ENCODE measurements around the gene CACNB4.

The CACNB4 gene

DNA sequence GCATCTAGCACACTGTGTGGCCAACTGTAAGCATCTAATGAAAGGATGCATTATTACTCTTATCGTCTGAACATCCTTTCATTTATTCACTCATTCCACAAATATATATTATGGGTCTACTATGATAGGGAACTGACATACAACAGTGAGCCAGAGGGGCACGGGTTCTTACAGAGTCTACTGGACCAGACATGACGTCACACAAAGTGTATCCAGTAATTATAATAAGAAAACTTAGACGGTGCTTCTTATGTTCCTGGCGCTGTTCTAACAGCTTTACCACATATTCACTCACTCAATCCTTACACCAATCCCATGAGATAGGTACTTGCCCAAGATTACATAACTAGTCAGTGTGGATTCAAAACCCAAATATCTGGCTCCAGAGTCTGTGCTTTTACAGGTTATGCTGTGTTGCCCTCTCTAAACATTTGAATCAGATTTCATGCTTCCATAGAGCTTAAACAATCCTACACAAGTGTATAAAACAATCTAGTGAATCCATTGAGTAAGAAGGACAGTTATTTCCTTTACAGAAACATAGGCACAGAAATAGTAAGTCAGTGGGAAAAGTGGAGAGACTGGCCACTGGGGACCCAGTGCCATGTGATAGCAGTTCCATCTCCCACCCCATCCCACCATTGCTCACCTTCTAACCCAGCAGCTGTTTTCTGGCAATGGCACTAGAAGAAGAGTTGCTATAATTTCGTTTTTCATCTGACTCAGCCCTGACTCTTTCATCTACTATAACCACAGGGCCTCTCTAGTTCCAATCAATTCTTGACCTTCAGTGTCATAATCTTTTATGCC, 246.4 kb downstream of the CACNB4 start:
- no peak for DNase-seq (ENCODE audit: low read depth)

DNA sequence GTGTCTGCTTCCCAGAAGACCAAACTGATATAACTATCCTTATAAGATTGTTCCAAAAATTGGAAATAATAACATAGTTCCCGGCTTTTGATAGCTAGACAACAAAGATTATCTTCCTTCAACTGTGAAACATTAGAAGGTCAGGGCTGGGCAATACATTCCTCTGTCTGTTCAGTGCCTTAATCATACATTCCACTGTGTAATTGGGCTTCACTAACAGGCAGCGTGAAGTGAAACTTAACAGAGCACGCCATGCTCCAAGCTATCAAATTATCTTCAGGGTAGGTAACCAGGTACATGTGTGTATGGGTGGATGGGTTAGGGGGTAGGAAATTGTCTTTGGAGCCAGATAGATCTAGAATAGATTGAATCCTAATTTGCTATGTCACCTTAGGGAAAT, 247.1 kb downstream of the CACNB4 start:
- DNase-seq (ENCODE audit: low read depth): no peak

DNA sequence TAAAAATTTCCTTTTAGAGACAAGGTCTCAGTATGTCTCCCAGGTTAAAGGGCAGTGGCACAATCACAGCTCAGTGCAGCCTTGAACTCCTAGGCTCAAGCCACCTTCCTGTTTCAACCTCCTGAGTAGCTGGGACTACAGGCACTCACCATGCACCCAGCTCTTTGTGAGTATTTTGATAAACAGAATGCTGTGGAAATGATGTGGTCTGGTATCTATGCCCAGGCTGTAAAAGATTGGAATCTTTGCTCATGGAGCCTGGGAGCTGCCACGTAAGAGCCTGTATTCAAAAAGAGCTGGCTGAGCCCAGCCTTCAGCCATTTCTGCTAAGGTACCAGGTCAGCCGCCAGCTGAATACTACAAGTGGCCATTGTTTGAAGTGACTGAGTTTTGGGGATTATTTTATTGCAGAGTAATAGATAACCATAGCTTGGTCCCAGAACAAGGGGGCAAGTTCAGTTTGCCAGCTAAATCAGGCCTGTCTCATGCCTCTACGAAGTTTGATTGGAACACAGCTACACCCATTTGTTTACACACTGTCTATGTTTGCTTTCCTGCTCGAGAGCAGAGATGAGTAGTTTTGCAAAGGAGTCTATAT, 249.3 kb downstream of the CACNB4 start:
- no peak for DNase-seq (ENCODE audit: low read depth)

GRCh38 chr2:151845884-151846283, 253.0 kb downstream of the CACNB4 start:
- DNase-seq (ENCODE audit: low read depth): no peak

DNA sequence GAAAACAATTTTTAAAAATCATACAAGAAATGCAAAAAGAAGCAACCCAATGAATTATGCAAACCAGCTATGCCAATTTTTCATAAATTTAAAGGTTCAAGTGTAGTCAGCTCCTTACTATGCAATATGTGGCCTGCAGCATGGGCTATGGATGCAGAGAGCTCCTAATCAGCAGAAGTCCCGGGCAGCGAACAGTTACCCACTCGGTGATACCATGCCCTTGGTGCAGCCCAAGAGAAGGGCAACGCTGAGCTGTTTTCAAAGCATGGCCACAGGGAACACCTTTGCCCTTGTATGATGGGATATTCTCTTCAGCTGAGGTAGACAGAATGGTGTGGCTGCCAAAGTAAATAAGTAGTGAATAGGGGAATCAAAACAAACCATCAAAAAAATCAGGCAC, 253.4 kb downstream of the CACNB4 start:
- DNase-seq (ENCODE audit: low read depth): no peak

DNA sequence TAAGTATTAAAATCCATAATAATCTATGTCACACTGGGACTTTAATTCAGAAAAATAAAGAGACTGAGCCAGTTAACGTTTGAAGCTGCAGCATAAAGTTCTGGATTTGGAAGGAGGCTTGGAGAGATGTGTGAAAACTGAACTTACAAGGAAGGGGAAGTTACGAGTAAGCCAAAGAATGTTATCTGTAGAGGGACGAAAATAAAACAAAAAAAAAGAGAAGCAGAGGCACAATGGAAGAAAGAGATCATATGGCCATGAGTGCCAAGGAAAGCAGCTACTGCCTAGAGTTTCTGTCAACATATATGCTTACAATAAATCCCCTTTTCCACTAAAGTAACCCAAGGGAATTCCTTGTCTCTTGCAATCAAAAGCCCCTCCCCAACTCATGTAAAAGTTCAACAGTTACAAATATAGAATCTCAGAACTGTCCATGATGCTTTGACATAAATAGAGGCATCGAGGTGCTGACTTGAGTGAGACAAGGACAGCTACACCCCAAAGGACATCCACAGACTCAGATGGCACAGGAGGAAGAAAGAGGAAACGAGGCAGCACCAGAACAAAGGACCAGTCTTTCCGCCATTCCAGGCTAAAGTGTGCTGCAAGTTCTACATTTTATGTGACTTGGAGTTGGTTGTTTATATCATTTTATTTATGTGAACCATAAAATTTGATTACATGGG, 254.5 kb downstream of the CACNB4 start:
- DNase-seq (ENCODE audit: low read depth): no peak

DNA sequence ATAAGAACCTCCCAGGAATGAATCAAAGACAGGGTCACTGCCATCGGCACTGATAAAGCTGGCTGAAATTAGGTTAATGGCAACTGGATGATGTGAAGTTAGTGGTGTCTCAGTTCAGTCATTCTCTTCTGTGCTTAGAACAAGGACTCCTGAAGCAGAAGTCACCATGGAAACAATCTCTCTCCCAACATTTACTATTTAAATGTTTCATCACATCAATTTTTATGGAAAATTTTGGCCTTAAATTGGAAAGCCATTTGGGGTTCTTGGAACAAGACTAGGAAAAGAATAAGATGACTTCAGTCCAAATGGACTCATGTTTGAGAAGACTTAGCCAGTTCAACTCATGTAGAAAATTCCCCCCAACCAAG, 255.2 kb downstream of the CACNB4 start:
- DNase-seq (ENCODE audit: low read depth): no peak

DNA sequence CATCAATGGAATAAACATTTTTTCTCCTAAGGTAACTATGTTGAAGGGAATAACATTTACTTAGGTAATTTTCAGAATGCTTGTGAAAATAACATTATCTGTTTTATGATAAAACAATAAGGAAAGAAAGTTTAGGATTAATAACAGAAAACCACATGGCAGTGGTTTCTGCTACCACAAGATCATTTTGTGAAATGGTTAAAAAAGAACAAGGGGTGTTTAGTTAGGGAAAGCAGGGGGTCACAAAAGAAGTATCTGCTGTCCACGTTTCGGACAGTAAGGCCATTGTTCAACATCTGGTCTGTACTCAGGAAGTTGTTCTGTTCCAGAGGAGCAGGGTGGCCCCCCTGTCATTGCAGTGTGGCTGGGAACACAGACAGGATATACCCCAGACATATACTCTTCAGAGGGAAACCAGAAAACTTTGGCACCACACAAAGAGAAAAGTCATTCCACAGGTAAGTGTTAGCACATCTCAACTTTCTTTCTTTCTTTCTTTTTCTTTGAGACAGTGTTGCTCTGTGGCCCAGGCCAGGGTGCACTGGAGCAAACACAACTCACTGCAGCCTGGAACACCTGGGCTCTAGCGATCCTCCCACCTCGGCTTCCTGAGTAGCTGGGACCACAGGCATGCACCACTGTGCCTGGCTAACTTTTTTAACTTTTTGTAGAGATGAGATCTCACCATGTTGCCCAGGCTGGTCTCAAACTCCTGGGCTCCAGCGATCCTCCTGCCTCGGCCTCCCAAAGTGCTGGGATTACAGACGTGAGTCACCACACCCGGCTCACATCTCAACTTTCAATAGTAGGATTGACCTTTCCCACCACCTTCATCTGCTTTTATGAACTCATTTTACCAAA, 255.8 kb downstream of the CACNB4 start:
- DNase-seq (ENCODE audit: low read depth): no peak

GRCh38 chr2:151841047-151841424, 257.8 kb downstream of the CACNB4 start:
- no peak for DNase-seq (ENCODE audit: low read depth)

DNA sequence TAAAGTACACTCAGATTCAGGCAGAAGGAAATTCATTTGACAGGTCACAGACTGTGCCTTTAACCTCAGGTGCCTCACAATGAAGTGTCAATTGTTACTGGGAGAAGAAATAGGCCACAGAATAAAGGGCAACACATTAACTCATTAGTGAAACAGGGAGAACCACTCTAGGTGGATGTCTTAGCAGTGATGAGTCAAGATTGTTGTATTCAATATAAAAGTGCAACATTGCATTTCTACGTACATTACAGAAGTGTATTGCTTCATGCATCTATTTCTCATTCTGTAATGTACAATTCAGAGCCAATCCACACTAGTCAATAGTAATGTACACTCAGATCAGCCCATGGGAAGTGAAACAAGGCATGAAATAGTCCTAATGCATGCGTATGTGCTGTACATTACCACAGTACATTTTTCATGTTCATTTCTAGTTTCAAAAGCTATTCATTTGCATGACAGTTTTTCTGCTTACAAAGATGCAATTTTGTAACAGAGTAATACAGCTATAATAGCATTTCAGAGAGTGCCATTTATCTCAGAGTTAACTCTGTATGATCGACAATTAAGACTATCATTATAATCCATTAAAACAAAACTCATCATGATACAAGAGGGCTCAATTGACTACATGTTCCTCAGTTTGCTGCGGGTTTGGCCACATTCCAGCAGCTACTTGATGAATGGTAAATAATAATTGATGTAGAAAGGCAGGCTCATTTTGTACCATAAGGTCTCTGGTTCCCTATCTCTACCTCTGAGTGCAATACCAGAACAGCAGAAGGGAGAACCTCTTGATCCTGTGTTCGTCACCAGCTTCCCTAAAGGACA, 258.4 kb downstream of the CACNB4 start:
- DNase-seq (ENCODE audit: low read depth): no peak

DNA sequence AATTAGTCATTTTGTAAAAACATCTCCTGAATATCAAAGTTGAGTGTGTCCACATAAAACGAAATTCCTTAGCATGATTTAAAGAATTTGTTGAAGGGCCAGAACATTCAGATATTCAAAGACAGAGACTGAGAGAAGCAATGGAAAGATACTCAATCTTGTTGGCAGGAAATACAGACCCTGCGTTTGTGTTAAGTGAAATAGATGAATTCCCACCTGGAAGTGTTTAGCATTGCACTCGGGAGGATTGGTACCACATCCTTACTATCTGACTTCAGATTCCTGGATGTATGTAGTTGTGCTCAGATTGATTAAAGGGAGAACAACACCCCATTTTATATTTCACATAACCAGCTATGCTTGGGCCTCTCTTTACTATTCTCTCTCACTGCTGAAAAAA, 260.9 kb downstream of the CACNB4 start:
- DNase-seq (ENCODE audit: low read depth): no peak

DNA sequence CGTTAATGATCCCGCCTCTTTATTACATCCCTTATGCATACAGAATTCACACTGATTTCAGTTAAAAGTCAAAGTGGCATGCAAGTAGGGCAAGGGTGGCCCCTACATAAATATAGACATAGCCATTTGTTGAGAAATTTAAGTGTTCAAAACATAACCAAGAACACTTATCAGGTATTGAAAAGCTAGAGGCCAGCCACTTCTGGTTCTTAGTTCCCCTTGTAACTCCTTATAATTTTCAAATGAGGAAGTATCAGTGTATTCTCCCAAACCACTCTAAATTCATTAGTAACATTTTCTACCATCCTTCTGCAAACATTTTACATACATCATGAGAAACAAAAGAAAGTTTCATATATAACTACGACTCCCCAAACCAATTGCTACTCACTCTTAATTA, 264.9 kb downstream of the CACNB4 start:
- no peak for DNase-seq (ENCODE audit: low read depth)

DNA sequence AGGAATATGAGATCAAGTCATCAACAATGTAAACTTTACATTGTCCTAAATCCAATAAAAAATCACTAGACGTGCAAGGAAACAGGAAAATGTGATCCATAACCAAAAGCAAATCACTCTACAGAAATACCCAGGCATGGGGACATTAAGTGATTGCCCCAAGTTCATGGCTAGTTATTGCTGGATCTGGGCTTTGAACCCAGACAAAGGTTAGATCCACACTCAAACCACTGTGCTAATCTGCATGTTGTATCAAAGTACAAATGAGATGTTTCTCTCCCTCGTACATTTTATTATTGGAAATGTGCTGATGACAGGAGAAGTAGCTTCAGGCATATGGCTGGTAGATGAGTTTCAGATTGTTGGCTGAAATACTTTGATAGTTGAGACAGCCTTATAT, 267.9 kb downstream of the CACNB4 start:
- DNase-seq (ENCODE audit: low read depth): no peak

DNA sequence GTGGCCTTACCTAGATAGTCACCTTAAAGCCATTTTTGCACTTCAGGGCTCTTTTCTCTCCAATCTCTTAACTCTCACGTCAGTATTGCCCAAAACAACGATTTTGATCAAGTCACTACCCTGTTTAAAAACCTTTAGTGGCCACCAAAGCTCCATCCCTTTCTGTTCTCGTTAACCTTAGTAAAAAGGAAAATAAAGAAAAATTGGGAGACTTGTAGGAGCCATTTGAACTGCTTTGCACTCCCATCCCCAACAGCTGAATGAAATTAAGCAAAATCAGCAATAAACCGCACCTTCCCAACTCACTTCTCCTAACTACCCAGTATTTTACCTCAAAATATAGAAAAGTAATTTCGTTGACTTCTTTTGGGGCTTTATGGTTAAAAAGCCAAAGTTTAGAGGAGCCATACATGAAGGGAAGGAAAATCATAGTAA, 269.9 kb downstream of the CACNB4 start:
- DNase-seq (ENCODE audit: low read depth): no peak

- peak; percentile 88 for DNase-seq (ENCODE audit: low read depth)
These were observed 270.5 kb downstream of the CACNB4 start, which contains the start of gene ARL5A for GRCh38 chr2:151828143-151828889. Gene ARL5A (minus strand): TSS chr2:151828421. CDS start chr2:151828176, 245 bp downstream.

DNA sequence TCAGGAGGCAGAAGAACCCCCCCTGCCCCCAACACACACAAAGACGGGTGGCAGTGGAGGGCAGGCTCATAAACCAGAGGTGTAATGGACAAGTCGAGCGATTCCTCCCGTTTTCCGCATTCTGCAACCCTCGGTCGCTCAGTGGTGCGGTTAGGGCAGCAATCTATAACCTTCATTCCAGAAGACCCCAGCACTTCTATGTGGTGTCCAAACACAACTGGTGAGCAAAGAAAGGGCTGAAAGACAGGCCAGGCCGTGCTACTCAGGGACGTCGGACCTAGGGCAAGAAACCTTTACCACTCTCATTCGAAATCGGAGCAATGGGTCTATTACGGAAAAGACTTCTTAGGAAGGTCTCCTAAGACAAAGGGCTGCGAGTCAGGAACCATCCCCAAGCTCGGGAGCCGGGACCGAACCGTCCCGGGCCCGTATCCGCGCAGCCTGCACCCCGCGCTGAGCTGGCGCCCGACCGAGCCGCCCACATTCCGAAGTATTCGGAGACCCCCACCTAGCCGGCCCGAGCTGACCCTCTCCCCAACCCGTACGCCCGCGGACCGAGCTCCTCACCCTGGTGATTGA, 271.2 kb downstream of the CACNB4 start:
- DNase-seq (ENCODE audit: low read depth): no peak

DNA sequence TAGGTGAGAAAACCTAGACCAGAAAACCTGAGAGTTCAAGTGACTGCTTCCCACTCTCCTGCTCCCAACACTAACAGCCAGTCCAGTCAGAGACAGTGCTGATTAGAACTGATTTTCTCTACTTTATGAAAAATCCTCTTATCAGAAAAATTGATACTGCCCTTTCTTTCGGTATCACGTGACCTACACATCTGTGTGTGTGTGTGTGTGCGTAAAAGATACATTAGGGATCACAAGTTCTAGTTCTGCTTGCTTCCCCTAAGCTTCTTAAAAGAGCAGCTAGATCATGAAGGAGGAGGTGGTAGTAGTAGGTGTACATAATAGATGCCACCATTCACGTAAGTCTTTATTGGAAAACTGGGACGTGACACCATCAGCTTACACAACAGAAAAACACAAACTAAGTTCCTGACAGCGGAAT, 272.1 kb downstream of the CACNB4 start:
- DNase-seq (ENCODE audit: low read depth): no peak

- DNase-seq (ENCODE audit: low read depth): no peak
These were observed 274.0 kb downstream of the CACNB4 start for GRCh38 chr2:151824886-151825285.

- no peak for DNase-seq (ENCODE audit: low read depth)
These were observed 275.2 kb downstream of the CACNB4 start for GRCh38 chr2:151823651-151824050.

DNA sequence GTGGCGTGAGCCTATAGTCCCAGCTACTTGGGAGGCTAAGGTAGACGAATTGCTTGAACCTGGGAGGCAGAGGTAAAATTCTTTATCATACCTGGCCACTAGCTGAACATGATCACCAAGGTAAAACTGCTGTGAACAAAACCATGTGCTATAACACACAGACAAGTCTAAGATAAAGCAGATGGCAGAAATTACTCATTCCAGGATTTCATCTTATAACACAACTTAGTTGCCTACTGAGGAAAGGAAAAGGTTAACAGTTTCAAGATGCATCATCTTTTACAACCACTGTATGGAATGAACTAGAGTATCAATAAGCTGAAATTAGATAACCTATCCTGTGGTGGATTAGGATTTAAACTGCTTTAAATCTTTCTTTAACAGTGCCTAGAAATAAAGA, 278.9 kb downstream of the CACNB4 start:
- DNase-seq (ENCODE audit: low read depth): no peak

All from T-helper 22 cell (primary cell).